IPS-20b (cell line): Measurements from ENCODE around the gene TMEM165.

Source experiments
- H3K27ac ChIP-seq: one replicate; pipeline ENCODE4 v1.5.1; 2013; ENCODE audit warnings: low read length
- H3K27me3 ChIP-seq: 2 replicates; pipeline ENCODE4 v1.6.1; 2013; ENCODE audit warnings: mild to moderate bottlenecking, low read length, inconsistent platforms; ENCODE audit not compliant: insufficient read depth
- H3K36me3 ChIP-seq: 2 replicates; pipeline ENCODE4 v1.6.1; 2013; ENCODE audit warnings: low read depth, mild to moderate bottlenecking, inconsistent platforms, low read length, moderate library complexity; ENCODE audit not compliant: insufficient read depth
- H3K4me1 ChIP-seq: 2 replicates; pipeline ENCODE4 v1.6.1; 2013; ENCODE audit warnings: mild to moderate bottlenecking, control low read depth, inconsistent platforms, low read length, moderate library complexity; ENCODE audit not compliant: insufficient read depth
- H3K4me3 ChIP-seq: 2 replicates; pipeline ENCODE4 v1.5.1; 2013; ENCODE audit warnings: mild to moderate bottlenecking, low read length, inconsistent platforms
- H3K9ac ChIP-seq: 2 replicates; pipeline ENCODE4 v1.6.1; 2013; ENCODE audit warnings: low read depth, mild to moderate bottlenecking, inconsistent platforms, low read length, moderate library complexity
- H3K9me3 ChIP-seq: 2 replicates; pipeline ENCODE4 v1.6.1; 2013; ENCODE audit warnings: mild to moderate bottlenecking, low read depth, low read length, inconsistent platforms; ENCODE audit not compliant: insufficient read depth

TMEM165 gene

GRCh38 chr4:55369968-55370367, 25.8 kb upstream of the TMEM165 start:
- H3K9me3 ChIP-seq, result no peaks in the 10 kb centered on the region
- peaks cover 17% of the 10 kb centered on the region for H3K4me1 ChIP-seq
- no peak overlapping the region for H3K9ac ChIP-seq
- H3K4me3 ChIP-seq, result no peak overlapping the region
- H3K27me3 ChIP-seq, result no peaks in the 10 kb centered on the region
- H3K27ac ChIP-seq, result no peak overlapping the region
- 0 out of 2 replicates have a peak, but pooled peaks cover 4% of the 10 kb centered on the region for H3K36me3 ChIP-seq

- Histone ChIP-seq H3K9me3 (no peaks in the 10 kb centered on the region), H3K9ac (no peak overlapping the region), H3K4me1 (no peaks in the 10 kb centered on the region), H3K27me3 (no peaks in the 10 kb centered on the region), H3K36me3 (0 out of 2 replicates have a peak, but pooled peaks cover 4% of the 10 kb centered on the region), H3K27ac (no peak overlapping the region), H3K4me3 (no peak overlapping the region)
Measured at GRCh38 chr4:55372259-55372658, 23.5 kb upstream of the TMEM165 start.

GRCh38 chr4:55373461-55373860, 22.3 kb upstream of the TMEM165 start:
- Histone ChIP-seq H3K9me3 (no peaks in the 10 kb centered on the region), H3K4me1 (no peaks in the 10 kb centered on the region), H3K4me3 (no peak overlapping the region), H3K27ac (no peak overlapping the region), H3K36me3 (no peaks in the 10 kb centered on the region), H3K9ac (no peak overlapping the region), H3K27me3 (no peaks in the 10 kb centered on the region)

- Histone ChIP-seq H3K27me3 (no peaks in the 10 kb centered on the region), H3K27ac (no peak overlapping the region), H3K9ac (no peak overlapping the region), H3K9me3 (no peaks in the 10 kb centered on the region), H3K36me3 (no peaks in the 10 kb centered on the region), H3K4me3 (no peak overlapping the region), H3K4me1 (no peaks in the 10 kb centered on the region)
Measured at GRCh38 chr4:55376698-55377097, 19.1 kb upstream of the TMEM165 start.

- Histone ChIP-seq H3K27me3 (no peaks in the 10 kb centered on the region), H3K27ac (no peak overlapping the region), H3K36me3 (no peaks in the 10 kb centered on the region), H3K9ac (no peak overlapping the region), H3K9me3 (no peaks in the 10 kb centered on the region), H3K4me1 (no peaks in the 10 kb centered on the region), H3K4me3 (no peak overlapping the region)
Measured at GRCh38 chr4:55378617-55379467, 16.9 kb upstream of the TMEM165 start.

GRCh38 chr4:55380576-55380975, 15.2 kb upstream of the TMEM165 start:
- Histone ChIP-seq H3K36me3 (no peaks in the 10 kb centered on the region), H3K27me3 (no peaks in the 10 kb centered on the region), H3K9ac (no peak overlapping the region), H3K9me3 (no peaks in the 10 kb centered on the region), H3K4me1 (no peaks in the 10 kb centered on the region), H3K4me3 (no peak overlapping the region), H3K27ac (no peak overlapping the region)

- H3K9me3 ChIP-seq, result no peaks in the 10 kb centered on the region
- no peak overlapping the region for H3K27ac ChIP-seq
- H3K9ac ChIP-seq, result no peak overlapping the region
- H3K4me1 ChIP-seq, result no peaks in the 10 kb centered on the region
- H3K36me3 ChIP-seq, result no peaks in the 10 kb centered on the region
- no peaks in the 10 kb centered on the region for H3K27me3 ChIP-seq
- H3K4me3 ChIP-seq, result no peak overlapping the region
Measured at GRCh38 chr4:55381502-55381901, 14.3 kb upstream of the TMEM165 start.

GRCh38 chr4:55382488-55383003, 13.2 kb upstream of the TMEM165 start:
- no peaks in the 10 kb centered on the region for H3K36me3 ChIP-seq
- no peaks in the 10 kb centered on the region for H3K27me3 ChIP-seq
- no peak overlapping the region for H3K27ac ChIP-seq
- H3K9me3 ChIP-seq, result no peaks in the 10 kb centered on the region
- no peaks in the 10 kb centered on the region for H3K4me1 ChIP-seq
- H3K4me3 ChIP-seq, result no peak overlapping the region
- H3K9ac ChIP-seq, result no peak overlapping the region

DNA sequence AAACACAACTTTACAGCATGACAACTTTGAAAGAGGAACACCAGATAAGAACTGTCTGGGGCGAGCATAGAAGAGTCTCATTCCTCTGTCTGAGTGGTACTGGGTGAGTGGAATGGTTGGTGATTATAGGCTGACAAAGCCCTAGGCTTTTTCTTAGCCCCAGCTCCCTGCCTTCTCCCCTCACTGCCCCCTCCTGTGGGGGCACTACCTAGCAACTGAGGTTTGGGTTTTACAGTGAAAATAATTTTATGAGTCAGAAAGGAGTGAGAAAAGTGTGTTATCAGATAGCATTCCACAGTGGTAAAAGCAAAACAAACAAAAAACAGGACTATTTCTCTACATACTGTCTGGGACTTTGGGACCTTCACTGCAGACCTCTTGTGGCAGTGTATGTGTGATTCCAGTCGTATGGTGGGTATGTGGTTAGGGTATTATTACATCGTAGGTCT, 10.5 kb upstream of the TMEM165 start:
- no peaks in the 10 kb centered on the region for H3K27me3 ChIP-seq
- H3K4me3 ChIP-seq, result no peak overlapping the region
- H3K36me3 ChIP-seq, result no peaks in the 10 kb centered on the region
- no peaks in the 10 kb centered on the region for H3K4me1 ChIP-seq
- no peak overlapping the region for H3K27ac ChIP-seq
- H3K9ac ChIP-seq, result no peak overlapping the region
- H3K9me3 ChIP-seq, result no peaks in the 10 kb centered on the region

- no peaks in the 10 kb centered on the region for H3K27me3 ChIP-seq
- H3K36me3 ChIP-seq, result no peaks in the 10 kb centered on the region
- no peaks in the 10 kb centered on the region for H3K9me3 ChIP-seq
- no peak overlapping the region for H3K27ac ChIP-seq
- no peak overlapping the region for H3K9ac ChIP-seq
- H3K4me1 ChIP-seq, result no peaks in the 10 kb centered on the region
- H3K4me3 ChIP-seq, result no peak overlapping the region
Measured at GRCh38 chr4:55386073-55386472, 9.7 kb upstream of the TMEM165 start.

GRCh38 chr4:55386840-55387239, 8.9 kb upstream of the TMEM165 start:
- Histone ChIP-seq H3K9ac (no peak overlapping the region), H3K27ac (no peak overlapping the region), H3K4me3 (no peak overlapping the region), H3K27me3 (no peaks in the 10 kb centered on the region), H3K4me1 (no peaks in the 10 kb centered on the region), H3K36me3 (no peaks in the 10 kb centered on the region), H3K9me3 (no peaks in the 10 kb centered on the region)
